Measurements from ENCODE around the gene SYT7. TPM values are rescaled to one million over a fixed set of nuclear protein-coding genes. Genes with fewer than 3 reads are reported as not detected.

The SYT7 gene
- total and polyA plus RNA-seq, 10 of the 15 experiments (the other 5 are each of a cell fraction or from before 2014, with no cell fraction given), result not detected

GRCh38 chr11:61543606-61544306, 37.1 kb downstream of the SYT7 start:
- Histone ChIP-seq H3K4me3 (no peak overlapping the region), H3K9ac (ENCODE audit: control insufficient read depth, insufficient read depth, low read length) (no peak overlapping the region), H3K27me3 (replicated peaks in 1 of 2; ENCODE audit: control insufficient read depth in 2 of 2, insufficient read depth in 2 of 2, low read length in 1 of 2) (no peaks in the 10 kb centered on the region; a peak in 2 of 4 replicates), H3K36me3 (ENCODE audit: control insufficient read depth in 2 of 2, insufficient read depth in 2 of 2, low read length in 1 of 2) (no peaks in the 10 kb centered on the region), H2AFZ (ENCODE audit: control insufficient read depth, low read depth, low read length) (no peak overlapping the region), H3K4me2 (ENCODE audit: control insufficient read depth, insufficient read depth) (no peak overlapping the region), H3K4me1 (ENCODE audit: control insufficient read depth, insufficient read depth, low read length) (no peaks in the 10 kb centered on the region), H3K79me2 (ENCODE audit: control insufficient read depth, insufficient read depth, low read length) (no peaks in the 10 kb centered on the region), H3K27ac (ENCODE audit: control insufficient read depth, insufficient read depth) (no peak overlapping the region), H4K20me1 (ENCODE audit: control insufficient read depth, insufficient read depth) (no peaks in the 10 kb centered on the region), H3K9me3 (replicated peaks; ENCODE audit: control insufficient read depth, insufficient read depth, low read length) (no peaks in the 10 kb centered on the region; the same call in 2 of the 3 replicates)
- 38% methylated on average over 4 of the region's 4 CpGs for WGBS (ENCODE audit: insufficient coverage, insufficient replicate concordance, low lambda C conversion rate, missing lambda C conversion rate)
- no peak for TF ChIP-seq MXI1 (IDR thresholded peaks at IDR 0.05; ENCODE audit: low read depth, low read length)
- TF ChIP-seq DPF2 (IDR thresholded peaks at IDR 0.05), result no peak
- TF ChIP-seq ZNF24 (IDR thresholded peaks at IDR 0.05), result no peak
- no peak for TF ChIP-seq NKRF (conservative IDR thresholded peaks at IDR 0.05)
- no peak for TF ChIP-seq CEBPZ (IDR thresholded peaks at IDR 0.05; ENCODE audit: low read depth, low read length)
- no peak for TF ChIP-seq SRF (IDR thresholded peaks at IDR 0.05; ENCODE audit: low read depth in 2 of 2, low read length in 2 of 2)
- no peak for TF ChIP-seq MLLT1 (IDR thresholded peaks at IDR 0.05)
- TF ChIP-seq HDAC6 (IDR thresholded peaks at IDR 0.05; ENCODE audit: unreplicated experiment), result no peak
- no peak for TF ChIP-seq ETV6 (conservative IDR thresholded peaks at IDR 0.05 in 1 of 2, IDR thresholded peaks at IDR 0.05 in 1 of 2; ENCODE audit: borderline replicate concordance in 1 of 2, low read depth in 1 of 2)
- no peak for TF ChIP-seq POLR2A (IDR thresholded peaks at IDR 0.05; ENCODE audit: low read depth, low read length)
- in situ Hi-C loops (cut with MboI) (no loop called here), intact Hi-C loops (cut with micrococcal nuclease; ENCODE audit: unreplicated experiment) (no loop called here)
- POLR2A ChIA-PET, result no interaction called here
- no peak for ATAC-seq
- FAIRE-seq, result no peak
- DNase-seq (ENCODE audit: low read depth, low spot score), result no peak
- BruUV-seq (replicated peaks), result no TSS peak
- SMC1A ChIA-PET (ENCODE audit: uncharacterized antibody, unreplicated experiment), result no interaction called here
- CTCF ChIA-PET, result no interaction called here
- RAD21 ChIA-PET (ENCODE audit: unreplicated experiment), result no interaction called here

Data from GM12878 (cell line).